ENCODE results near the gene AHCYL2. TPM values are rescaled to one million over a fixed set of nuclear protein-coding genes. Genes with fewer than 3 reads are reported as not detected.
"Not testable (repeated sequence)": the region's sequence is repeated elsewhere in the genome, so short reads cannot be mapped to it uniquely, and the experiment has no call there.

Gene AHCYL2
- total RNA-seq, 4 donors from 2014 or later: 8.7 to 17.3 (median 14.2) TPM

DNA sequence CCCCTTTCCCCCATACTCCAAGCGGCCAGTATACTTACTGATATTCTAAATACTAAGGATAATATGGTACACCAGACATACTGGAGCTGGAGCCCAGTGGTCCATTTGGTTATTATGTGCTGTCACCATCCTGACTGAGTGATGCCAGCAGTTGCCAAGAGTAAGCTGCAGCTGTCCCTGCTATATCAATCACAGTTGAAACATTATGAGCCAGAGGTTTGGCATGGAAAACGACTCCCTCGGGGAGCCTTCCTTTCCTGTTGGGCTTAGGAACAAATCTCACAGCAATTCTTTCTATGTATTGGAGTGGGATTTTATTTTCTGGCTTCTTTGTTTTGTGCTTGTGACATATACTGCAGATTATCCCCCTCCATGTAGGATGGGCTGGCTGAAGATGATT is 242.0 kb downstream of the AHCYL2 start:
- ATAC-seq: no peak
- H3K4me1 ChIP-seq: peaks cover 0 to 10% (median 0%) of the 10 kb centered on the region in 3 donors
- TF ChIP-seq EP300 (IDR thresholded peaks at IDR 0.05) (no peak), POLR2AphosphoS5 (IDR thresholded peaks at IDR 0.05) (no peak), POLR2A (IDR thresholded peaks at IDR 0.05) (no peak)
- WGBS, 2 donors (ENCODE audit: low coverage in 1 of 2): 83 to 92% methylated on average over 1 to 3 of the region's 3 CpGs
- H3K4me3 ChIP-seq: no peak overlapping the region
- no peaks in the 10 kb centered on the region for H3K36me3 ChIP-seq
- no peaks in the 10 kb centered on the region for H3K9me3 ChIP-seq
- no peak overlapping the region for H3K27ac ChIP-seq
- H3K27me3 ChIP-seq: no peaks in the 10 kb centered on the region

- TF ChIP-seq POLR2AphosphoS5 (IDR thresholded peaks at IDR 0.05): no peak
- TF ChIP-seq EP300 (IDR thresholded peaks at IDR 0.05): no peak
- TF ChIP-seq CTCF (IDR thresholded peaks at IDR 0.05): no peak
- no peak for TF ChIP-seq POLR2A (IDR thresholded peaks at IDR 0.05)
- no peak overlapping the region for H3K4me3 ChIP-seq
- no peaks in the 10 kb centered on the region for H3K9me3 ChIP-seq
- H3K27ac ChIP-seq: no peak overlapping the region
- H3K27me3 ChIP-seq: no peaks in the 10 kb centered on the region
- no peaks in the 10 kb centered on the region for H3K36me3 ChIP-seq
- ATAC-seq: no peak
- peaks cover 0 to 10% (median 0%) of the 10 kb centered on the region in 3 donors for H3K4me1 ChIP-seq
- 60 to 75% methylated on average over 1 of the region's 1 CpG for WGBS, 2 donors (ENCODE audit: low coverage in 1 of 2)
Measured at GRCh38 chr7:129468087-129468486, 243.3 kb downstream of the AHCYL2 start.

- peaks cover 0 to 10% (median 0%) of the 10 kb centered on the region in 3 donors for H3K4me1 ChIP-seq
- ATAC-seq: no peak
- no peaks in the 10 kb centered on the region for H3K9me3 ChIP-seq
- H3K27ac ChIP-seq: no peak overlapping the region
- H3K36me3 ChIP-seq: no peaks in the 10 kb centered on the region
- no peaks in the 10 kb centered on the region for H3K27me3 ChIP-seq
- H3K4me3 ChIP-seq: no peak overlapping the region
- 83 to 94% methylated on average over 4 of the region's 4 CpGs for WGBS, 2 donors (ENCODE audit: low coverage in 1 of 2)
- TF ChIP-seq POLR2AphosphoS5 (IDR thresholded peaks at IDR 0.05) (no peak), EP300 (IDR thresholded peaks at IDR 0.05) (no peak), POLR2A (IDR thresholded peaks at IDR 0.05) (no peak), CTCF (IDR thresholded peaks at IDR 0.05) (no peak)
Measured at GRCh38 chr7:129468547-129468946, 243.7 kb downstream of the AHCYL2 start.

DNA sequence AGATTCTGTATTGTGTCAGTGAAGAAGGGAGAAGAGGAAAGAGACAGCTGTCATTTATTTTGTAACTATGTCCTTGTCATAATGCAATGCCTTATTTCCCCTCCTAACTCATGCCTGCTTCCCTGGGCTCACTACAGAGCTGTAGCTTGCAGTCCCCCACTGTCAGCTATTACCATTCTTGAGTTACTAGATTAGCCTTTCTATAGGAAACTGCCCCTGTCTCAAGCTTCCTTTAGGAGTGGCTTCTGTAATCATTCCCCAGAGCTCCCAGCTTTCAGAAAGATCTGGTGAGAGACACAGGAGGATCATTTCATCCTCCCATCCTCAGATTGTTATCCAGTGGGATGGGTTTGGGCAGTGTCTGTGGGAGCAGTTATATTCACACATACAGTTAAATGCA is 245.1 kb downstream of the AHCYL2 start:
- Histone ChIP-seq H3K27ac (no peak overlapping the region), H3K27me3 (no peaks in the 10 kb centered on the region), H3K4me3 (no peak overlapping the region), H3K4me1 (peaks cover 0 to 10% (median 0%) of the 10 kb centered on the region in 3 donors), H3K9me3 (no peaks in the 10 kb centered on the region), H3K36me3 (no peaks in the 10 kb centered on the region)
- no peak for TF ChIP-seq EP300 (IDR thresholded peaks at IDR 0.05)
- no peak for TF ChIP-seq POLR2A (IDR thresholded peaks at IDR 0.05)
- TF ChIP-seq CTCF (IDR thresholded peaks at IDR 0.05): no peak
- no peak for TF ChIP-seq POLR2AphosphoS5 (IDR thresholded peaks at IDR 0.05)
- no peak for ATAC-seq

DNA sequence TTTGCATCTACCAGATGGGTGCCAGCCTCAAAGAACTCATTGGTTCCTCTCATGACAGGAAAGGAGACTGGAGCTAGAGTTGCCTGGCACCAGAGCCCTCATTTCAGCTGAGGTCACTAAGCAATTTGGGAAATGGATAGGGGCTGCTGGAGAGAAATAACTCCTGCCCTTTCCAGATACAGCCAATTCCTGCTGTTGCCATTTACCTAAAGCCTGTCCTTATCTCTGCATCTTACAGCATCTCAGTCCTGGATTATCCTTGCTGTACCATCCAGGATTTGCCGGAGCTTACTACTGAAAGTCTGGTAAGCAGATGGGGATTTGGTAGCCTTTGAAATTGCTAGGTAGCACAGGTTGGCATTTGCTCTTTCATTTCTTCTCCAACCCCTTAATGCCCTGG is 245.6 kb downstream of the AHCYL2 start:
- WGBS, 2 donors (ENCODE audit: low coverage in 1 of 2): 83 to 100% methylated on average over 1 of the region's 1 CpG
- Histone ChIP-seq H3K27ac (no peak overlapping the region), H3K27me3 (no peaks in the 10 kb centered on the region), H3K4me3 (no peak overlapping the region), H3K9me3 (no peaks in the 10 kb centered on the region), H3K36me3 (no peaks in the 10 kb centered on the region), H3K4me1 (peaks cover 0 to 10% (median 0%) of the 10 kb centered on the region in 3 donors)
- ATAC-seq: no peak
- TF ChIP-seq POLR2A (IDR thresholded peaks at IDR 0.05): no peak
- no peak for TF ChIP-seq EP300 (IDR thresholded peaks at IDR 0.05)
- no peak for TF ChIP-seq POLR2AphosphoS5 (IDR thresholded peaks at IDR 0.05)

DNA sequence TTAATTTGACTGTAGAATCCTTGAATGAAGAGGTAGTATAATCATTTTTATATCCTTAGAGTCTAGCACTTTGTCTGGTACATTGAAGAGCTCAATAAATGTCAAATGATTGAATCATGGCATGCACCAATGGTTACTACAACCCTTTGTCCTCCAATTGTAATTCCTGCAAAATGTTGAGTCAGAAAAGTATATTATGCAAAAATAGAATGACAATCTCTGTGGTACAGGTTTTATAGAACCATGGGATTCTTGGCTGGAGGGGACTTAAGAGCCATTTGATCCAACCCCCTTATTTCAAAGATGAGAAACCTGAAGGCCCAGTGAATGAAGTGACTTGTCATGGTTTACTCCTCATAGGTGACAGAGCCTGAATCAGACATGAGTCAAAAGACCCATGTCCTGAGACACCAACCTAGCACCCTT is 246.6 kb downstream of the AHCYL2 start:
- no peak overlapping the region for H3K4me3 ChIP-seq

DNA sequence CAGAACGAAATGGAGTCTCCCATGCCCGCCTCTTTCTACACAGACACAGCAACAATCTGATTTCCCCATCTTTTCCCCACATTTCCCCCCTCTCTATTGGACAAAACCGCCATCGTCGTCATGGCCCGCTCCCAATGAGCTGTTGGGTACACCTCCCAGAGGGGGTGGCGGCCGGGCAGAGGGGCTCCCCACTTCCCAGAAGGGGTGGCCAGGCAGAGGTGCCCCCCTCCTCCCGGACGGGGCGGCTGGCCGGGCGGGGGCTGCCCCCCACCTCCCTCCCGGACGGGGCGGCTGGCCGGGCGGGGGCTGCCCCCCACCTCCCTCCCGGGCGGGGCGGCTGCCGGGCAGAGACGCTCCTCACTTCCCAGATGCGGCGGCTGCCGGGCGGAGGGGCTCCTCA is 251.1 kb downstream of the AHCYL2 start:
- H3K4me1 ChIP-seq, H3K4me3 ChIP-seq, H3K27me3 ChIP-seq, H3K9me3 ChIP-seq, H3K36me3 ChIP-seq, H3K27ac ChIP-seq, ATAC-seq: not testable (repeated sequence)
- WGBS, 2 donors (ENCODE audit: low coverage in 1 of 2): 96% methylated on average over 3 of the region's 27 CpGs; no CpG with 5 or more reads in 1 of the 2 donors

More for the DNA sequence above, 246.6 kb downstream of the AHCYL2 start:
- H3K27me3 ChIP-seq: no peaks in the 10 kb centered on the region
- no peak for TF ChIP-seq POLR2AphosphoS5 (IDR thresholded peaks at IDR 0.05)
- no peak for TF ChIP-seq EP300 (IDR thresholded peaks at IDR 0.05)
- TF ChIP-seq POLR2A (IDR thresholded peaks at IDR 0.05): no peak
- no peak for TF ChIP-seq CTCF (IDR thresholded peaks at IDR 0.05)
- no peaks in the 10 kb centered on the region for H3K36me3 ChIP-seq
- peaks cover 0 to 10% (median 0%) of the 10 kb centered on the region in 3 donors for H3K4me1 ChIP-seq
- no peak for ATAC-seq
- H3K27ac ChIP-seq: no peak overlapping the region
- H3K9me3 ChIP-seq: no peaks in the 10 kb centered on the region

- H3K4me1 ChIP-seq, H3K27ac ChIP-seq, ATAC-seq, H3K9me3 ChIP-seq, H3K4me3 ChIP-seq, H3K27me3 ChIP-seq, H3K36me3 ChIP-seq: not testable (repeated sequence)
- WGBS, 2 donors (ENCODE audit: low coverage in 1 of 2): no CpG with 5 or more reads among the region's 27 CpGs
Measured at GRCh38 chr7:129476398-129476797, 251.6 kb downstream of the AHCYL2 start.

Measured in gastroesophageal sphincter (tissue), 4 donors.